Gastrocnemius medialis (tissue), 4 donors: ENCODE data around the gene RAX2.

Experiments
- POLR2A ChIP-seq, 2 donors: fragments of 450-650 bp; IDR thresholded peaks; one replicate each; pipeline ENCODE4 v1.6.1; 2017; ENCODE audit warnings: antibody characterized with exemption in 2 of 2, mild to moderate bottlenecking in 2 of 2, moderate library complexity in 2 of 2
- TF ChIP-seq, protein P1 (sequence below), 5 experiments: fragments of 450-650 bp in 3 of 5; fragments of 200-600 bp in 2 of 5; sonication (generic) in 2 of 5; IDR thresholded peaks in 4 of 5; conservative IDR thresholded peaks in 1 of 5; 1 replicate in 4 of 5; 2 replicates in 1 of 5; pipeline ENCODE4 v1.5.1; 2016 to 2019; ENCODE audit warnings: antibody characterized with exemption in 5 of 5, mild to moderate bottlenecking in 3 of 5, moderate library complexity in 3 of 5

DNA sequence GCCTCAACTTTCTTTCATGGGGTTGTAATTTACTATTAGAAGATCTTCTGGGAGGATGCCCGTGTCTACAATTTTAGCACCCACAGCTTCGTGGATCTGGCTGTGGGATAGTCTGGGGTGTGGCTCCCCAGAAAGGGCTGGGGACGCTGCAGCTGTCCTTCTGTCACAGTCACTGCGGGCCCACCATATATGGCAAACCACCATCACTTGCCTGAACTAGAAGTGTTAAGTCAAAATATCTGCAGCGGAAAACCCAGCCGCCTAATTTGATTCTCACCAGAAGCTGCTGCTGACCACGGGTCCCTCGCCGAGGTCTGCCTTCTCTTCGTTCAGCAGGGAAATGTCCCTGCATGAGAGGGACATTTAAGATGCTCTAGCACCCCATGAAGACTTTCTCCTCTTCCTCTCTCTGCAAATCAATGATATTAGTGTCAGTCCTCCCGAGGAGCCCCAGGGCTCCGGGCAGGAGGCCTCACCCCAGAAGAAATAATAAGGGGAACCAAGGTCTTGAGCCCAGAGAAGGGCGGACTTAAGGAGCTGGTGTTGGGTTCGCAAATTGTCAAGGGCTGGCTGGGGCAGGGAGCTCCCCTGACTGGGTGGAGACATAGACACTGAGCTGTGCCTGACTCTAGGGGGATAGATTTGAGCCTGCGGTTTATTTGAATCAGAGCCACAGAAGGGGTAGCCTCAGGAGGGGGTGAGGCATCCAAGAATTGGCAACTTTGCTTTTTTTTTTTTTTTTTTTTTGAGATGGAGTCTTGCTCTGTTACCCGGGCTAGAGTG is 17.2 kb upstream of the RAX2 start:
- TF ChIP-seq, protein P1, sequence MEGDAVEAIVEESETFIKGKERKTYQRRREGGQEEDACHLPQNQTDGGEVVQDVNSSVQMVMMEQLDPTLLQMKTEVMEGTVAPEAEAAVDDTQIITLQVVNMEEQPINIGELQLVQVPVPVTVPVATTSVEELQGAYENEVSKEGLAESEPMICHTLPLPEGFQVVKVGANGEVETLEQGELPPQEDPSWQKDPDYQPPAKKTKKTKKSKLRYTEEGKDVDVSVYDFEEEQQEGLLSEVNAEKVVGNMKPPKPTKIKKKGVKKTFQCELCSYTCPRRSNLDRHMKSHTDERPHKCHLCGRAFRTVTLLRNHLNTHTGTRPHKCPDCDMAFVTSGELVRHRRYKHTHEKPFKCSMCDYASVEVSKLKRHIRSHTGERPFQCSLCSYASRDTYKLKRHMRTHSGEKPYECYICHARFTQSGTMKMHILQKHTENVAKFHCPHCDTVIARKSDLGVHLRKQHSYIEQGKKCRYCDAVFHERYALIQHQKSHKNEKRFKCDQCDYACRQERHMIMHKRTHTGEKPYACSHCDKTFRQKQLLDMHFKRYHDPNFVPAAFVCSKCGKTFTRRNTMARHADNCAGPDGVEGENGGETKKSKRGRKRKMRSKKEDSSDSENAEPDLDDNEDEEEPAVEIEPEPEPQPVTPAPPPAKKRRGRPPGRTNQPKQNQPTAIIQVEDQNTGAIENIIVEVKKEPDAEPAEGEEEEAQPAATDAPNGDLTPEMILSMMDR (IDR thresholded peaks at IDR 0.05 in 4 of 5, conservative IDR thresholded peaks at IDR 0.05 in 1 of 5): no peak
- no peak for TF ChIP-seq POLR2A (IDR thresholded peaks at IDR 0.05)
